ENCODE data around the gene CD6. TPM values are rescaled to one million over a fixed set of nuclear protein-coding genes. Genes with fewer than 3 reads are reported as not detected.

CD6 gene
- total RNA-seq, 1 donor from 2014 or later, result not detected

GRCh38 chr11:60929764-60930163 lies 41.7 kb upstream of the CD6 start:
- H3K27me3 Mint-ChIP-seq (ENCODE audit: insufficient read depth, low read depth), result peaks cover 4% of the 10 kb centered on the region
- H3K27ac Mint-ChIP-seq, result peak overlapping the region; percentile 16
- no peak overlapping the region for H3K4me3 Mint-ChIP-seq
- no peak overlapping the region for H3K4me3 ChIP-seq
- H3K4me2 ChIP-seq, result no peak overlapping the region
- H3K9me3 ChIP-seq (ENCODE audit: low read depth), result no peaks in the 10 kb centered on the region
- TF ChIP-seq, protein P1, sequence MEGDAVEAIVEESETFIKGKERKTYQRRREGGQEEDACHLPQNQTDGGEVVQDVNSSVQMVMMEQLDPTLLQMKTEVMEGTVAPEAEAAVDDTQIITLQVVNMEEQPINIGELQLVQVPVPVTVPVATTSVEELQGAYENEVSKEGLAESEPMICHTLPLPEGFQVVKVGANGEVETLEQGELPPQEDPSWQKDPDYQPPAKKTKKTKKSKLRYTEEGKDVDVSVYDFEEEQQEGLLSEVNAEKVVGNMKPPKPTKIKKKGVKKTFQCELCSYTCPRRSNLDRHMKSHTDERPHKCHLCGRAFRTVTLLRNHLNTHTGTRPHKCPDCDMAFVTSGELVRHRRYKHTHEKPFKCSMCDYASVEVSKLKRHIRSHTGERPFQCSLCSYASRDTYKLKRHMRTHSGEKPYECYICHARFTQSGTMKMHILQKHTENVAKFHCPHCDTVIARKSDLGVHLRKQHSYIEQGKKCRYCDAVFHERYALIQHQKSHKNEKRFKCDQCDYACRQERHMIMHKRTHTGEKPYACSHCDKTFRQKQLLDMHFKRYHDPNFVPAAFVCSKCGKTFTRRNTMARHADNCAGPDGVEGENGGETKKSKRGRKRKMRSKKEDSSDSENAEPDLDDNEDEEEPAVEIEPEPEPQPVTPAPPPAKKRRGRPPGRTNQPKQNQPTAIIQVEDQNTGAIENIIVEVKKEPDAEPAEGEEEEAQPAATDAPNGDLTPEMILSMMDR (IDR thresholded peaks at IDR 0.05), result no peak
- TF ChIP-seq EZH2 (IDR thresholded peaks at IDR 0.05) (no peak), EZH2phosphoT487 (IDR thresholded peaks at IDR 0.05) (no peak)
- peaks cover 16% of the 10 kb centered on the region for H3K79me2 ChIP-seq (ENCODE audit: low read depth)
- DNase-seq (ENCODE audit: low spot score), result no peak
- H3K27ac ChIP-seq, result no peak overlapping the region
- peaks cover 32% of the 10 kb centered on the region for H3K4me1 Mint-ChIP-seq
- H3K27me3 ChIP-seq, result no peaks in the 10 kb centered on the region
- no peak overlapping the region for H3K9ac ChIP-seq
- peaks cover 4% of the 10 kb centered on the region for H3F3A ChIP-seq (ENCODE audit: low read depth)
- no peak overlapping the region for H2AFZ ChIP-seq (replicated peaks)
- H3K36me3 Mint-ChIP-seq, result peaks cover 20% of the 10 kb centered on the region
- H4K20me1 ChIP-seq (ENCODE audit: low read depth), result peaks cover 40% of the 10 kb centered on the region
- H3K9me3 Mint-ChIP-seq, result no peaks in the 10 kb centered on the region
- H3K36me3 ChIP-seq, result no peaks in the 10 kb centered on the region
- H3K4me1 ChIP-seq, result peaks cover 15% of the 10 kb centered on the region

DNA sequence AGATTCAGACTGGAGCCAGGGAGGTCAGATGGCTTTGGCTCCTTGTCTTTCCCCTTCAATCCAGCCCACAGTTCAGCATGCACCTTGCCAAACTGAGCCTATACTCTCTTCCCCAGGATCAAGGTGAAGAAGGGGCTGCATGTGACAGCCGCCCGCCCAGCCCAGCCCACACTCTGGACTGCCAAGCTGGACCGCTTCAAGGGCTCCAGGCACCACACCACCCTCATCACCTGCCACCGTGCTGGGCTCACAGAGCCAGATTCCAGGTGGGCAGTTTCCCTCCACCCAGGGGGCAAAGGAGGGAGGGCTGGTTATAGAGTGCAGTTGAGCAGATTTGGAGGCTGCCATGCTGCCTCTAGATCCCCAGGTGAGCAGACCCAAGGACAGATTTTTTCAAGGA lies 41.1 kb upstream of the CD6 start:
- H3K27me3 ChIP-seq, result no peaks in the 10 kb centered on the region
- DNase-seq (ENCODE audit: low spot score), result no peak
- peaks cover 12% of the 10 kb centered on the region for H3K79me2 ChIP-seq (ENCODE audit: low read depth)
- no peak overlapping the region for H3K9ac ChIP-seq
- H3K4me3 ChIP-seq, result no peak overlapping the region
- Mint-ChIP-seq H3K4me3 (no peak overlapping the region), H3K4me1 (peaks cover 29% of the 10 kb centered on the region), H3K36me3 (peaks cover 21% of the 10 kb centered on the region), H3K27ac (no peak overlapping the region), H3K27me3 (ENCODE audit: insufficient read depth, low read depth) (peaks cover 4% of the 10 kb centered on the region), H3K9me3 (no peaks in the 10 kb centered on the region)
- peaks cover 4% of the 10 kb centered on the region for H3F3A ChIP-seq (ENCODE audit: low read depth)
- H3K9me3 ChIP-seq (ENCODE audit: low read depth), result no peaks in the 10 kb centered on the region
- no peak overlapping the region for H3K4me2 ChIP-seq
- H3K36me3 ChIP-seq, result no peaks in the 10 kb centered on the region
- peaks cover 34% of the 10 kb centered on the region for H4K20me1 ChIP-seq (ENCODE audit: low read depth)
- no peak overlapping the region for H3K27ac ChIP-seq
- H2AFZ ChIP-seq (replicated peaks), result no peak overlapping the region
- H3K4me1 ChIP-seq, result peaks cover 14% of the 10 kb centered on the region
- TF ChIP-seq EZH2 (IDR thresholded peaks at IDR 0.05), result no peak
- TF ChIP-seq EZH2phosphoT487 (IDR thresholded peaks at IDR 0.05), result no peak
- TF ChIP-seq, protein P1 (IDR thresholded peaks at IDR 0.05), result no peak

GRCh38 chr11:60931917-60932316 lies 39.6 kb upstream of the CD6 start:
- Mint-ChIP-seq H3K9me3 (no peaks in the 10 kb centered on the region), H3K4me1 (peaks cover 16% of the 10 kb centered on the region), H3K36me3 (peaks cover 20% of the 10 kb centered on the region), H3K27ac (no peak overlapping the region), H3K27me3 (ENCODE audit: insufficient read depth, low read depth) (peaks cover 3% of the 10 kb centered on the region), H3K4me3 (no peak overlapping the region)
- no peaks in the 10 kb centered on the region for H3K27me3 ChIP-seq
- H3K9ac ChIP-seq, result no peak overlapping the region
- H3K4me2 ChIP-seq, result no peak overlapping the region
- peaks cover 20% of the 10 kb centered on the region for H4K20me1 ChIP-seq (ENCODE audit: low read depth)
- H2AFZ ChIP-seq (replicated peaks), result no peak overlapping the region
- H3K9me3 ChIP-seq (ENCODE audit: low read depth), result no peaks in the 10 kb centered on the region
- TF ChIP-seq, protein P1 (IDR thresholded peaks at IDR 0.05), result no peak
- no peak for TF ChIP-seq EZH2phosphoT487 (IDR thresholded peaks at IDR 0.05)
- no peak for TF ChIP-seq EZH2 (IDR thresholded peaks at IDR 0.05)
- DNase-seq (ENCODE audit: low spot score), result no peak
- no peak overlapping the region for H3K4me3 ChIP-seq
- H3K79me2 ChIP-seq (ENCODE audit: low read depth), result no peaks in the 10 kb centered on the region
- peaks cover 4% of the 10 kb centered on the region for H3F3A ChIP-seq (ENCODE audit: low read depth)
- no peaks in the 10 kb centered on the region for H3K36me3 ChIP-seq
- H3K27ac ChIP-seq, result no peak overlapping the region
- peaks cover 8% of the 10 kb centered on the region for H3K4me1 ChIP-seq
